NT2/D1 (cell line): ENCODE data around the gene CHPT1.

Experiments
- SUZ12 ChIP-seq: IDR thresholded peaks from 2 replicates; pipeline ENCODE4 v1.6.1; 2011; ENCODE audit not compliant: insufficient read length, insufficient read depth; ENCODE audit errors: extremely low read depth
- YY1 ChIP-seq: IDR thresholded peaks from 2 replicates; pipeline ENCODE4 v1.6.1; 2011; ENCODE audit not compliant: insufficient read length, insufficient read depth
- ZNF274 ChIP-seq: IDR thresholded peaks from 2 replicates; pipeline ENCODE4 v1.6.1; 2011; ENCODE audit warnings: mild to moderate bottlenecking, low read depth, low read length

- no peak for TF ChIP-seq YY1
- TF ChIP-seq ZNF274 = no peak
- no peak for TF ChIP-seq SUZ12
Observed at GRCh38 chr12:101706403-101706802, 9.0 kb downstream of the CHPT1 start.
